ENCODE measurements around the gene RAB30.

The RAB30 gene

GRCh38 chr11:83070731-83071566 is 748 bp downstream of the RAB30 start:
- no peak for DNase-seq (ENCODE audit: low spot score)

- peak; percentile 50 for DNase-seq (ENCODE audit: low spot score)
Measured at GRCh38 chr11:83070044-83070701, 1.5 kb downstream of the RAB30 start.

- DNase-seq (ENCODE audit: low spot score): no peak
Measured at GRCh38 chr11:83069441-83070043, 2.2 kb downstream of the RAB30 start.

GRCh38 chr11:83068568-83068967 is 3.1 kb downstream of the RAB30 start:
- no peak for DNase-seq (ENCODE audit: low spot score)

GRCh38 chr11:83064011-83064410 is 7.7 kb downstream of the RAB30 start:
- DNase-seq (ENCODE audit: low spot score): no peak

- DNase-seq (ENCODE audit: low spot score): peak; percentile 52
Measured at GRCh38 chr11:83063073-83063754, 8.5 kb downstream of the RAB30 start.

- no peak for DNase-seq (ENCODE audit: low spot score)
Measured at GRCh38 chr11:83061883-83062282, 9.8 kb downstream of the RAB30 start.

GRCh38 chr11:83060965-83061364 is 10.7 kb downstream of the RAB30 start:
- no peak for DNase-seq (ENCODE audit: low spot score)

- no peak for DNase-seq (ENCODE audit: low spot score)
Measured at GRCh38 chr11:83057721-83058120, 14.0 kb downstream of the RAB30 start.

GRCh38 chr11:83056611-83057010 is 15.1 kb downstream of the RAB30 start:
- no peak for DNase-seq (ENCODE audit: low spot score)

GRCh38 chr11:83056204-83056603 is 15.5 kb downstream of the RAB30 start:
- DNase-seq (ENCODE audit: low spot score): no peak

GRCh38 chr11:83054904-83055380 is 16.8 kb downstream of the RAB30 start:
- DNase-seq (ENCODE audit: low spot score): peak; percentile 76

GRCh38 chr11:83054001-83054400 is 17.7 kb downstream of the RAB30 start:
- DNase-seq (ENCODE audit: low spot score): no peak

GRCh38 chr11:83051760-83052671 is 19.7 kb downstream of the RAB30 start:
- DNase-seq (ENCODE audit: low spot score): peak; percentile 74

- no peak for DNase-seq (ENCODE audit: low spot score)
Measured at GRCh38 chr11:83047515-83048225, 24.0 kb downstream of the RAB30 start.

- DNase-seq (ENCODE audit: low spot score): no peak
Measured at GRCh38 chr11:83046621-83047172, 25.0 kb downstream of the RAB30 start.

GRCh38 chr11:83044958-83045712 is 26.6 kb downstream of the RAB30 start:
- DNase-seq (ENCODE audit: low spot score): peak; percentile 54

GRCh38 chr11:83042964-83043711 is 28.6 kb downstream of the RAB30 start:
- DNase-seq (ENCODE audit: low spot score): no peak

GRCh38 chr11:83041126-83041525 is 30.6 kb downstream of the RAB30 start:
- no peak for DNase-seq (ENCODE audit: low spot score)
